ENCODE results near the gene TRIM39.

DNA sequence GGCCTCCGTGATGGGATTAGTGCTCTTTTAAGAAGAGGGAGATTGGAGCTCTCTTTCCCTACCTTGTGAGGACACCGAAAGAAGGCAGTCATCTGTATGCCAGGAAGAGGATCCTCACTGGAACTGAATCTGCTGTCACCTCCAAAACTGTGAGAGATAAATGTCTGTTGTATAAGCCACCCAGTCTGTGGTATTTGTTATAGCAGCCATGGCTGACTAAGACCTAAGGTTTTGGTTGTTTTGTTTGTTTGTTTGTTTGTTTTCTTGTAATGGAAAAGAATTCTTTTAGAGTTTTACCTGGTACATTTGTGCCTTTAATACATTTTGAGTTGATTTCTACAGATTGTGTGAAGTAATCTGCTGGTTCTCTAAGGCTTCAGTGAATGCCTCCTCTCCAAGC is 25.8 kb downstream of the TRIM39 start:
- TF ChIP-seq, protein P1, sequence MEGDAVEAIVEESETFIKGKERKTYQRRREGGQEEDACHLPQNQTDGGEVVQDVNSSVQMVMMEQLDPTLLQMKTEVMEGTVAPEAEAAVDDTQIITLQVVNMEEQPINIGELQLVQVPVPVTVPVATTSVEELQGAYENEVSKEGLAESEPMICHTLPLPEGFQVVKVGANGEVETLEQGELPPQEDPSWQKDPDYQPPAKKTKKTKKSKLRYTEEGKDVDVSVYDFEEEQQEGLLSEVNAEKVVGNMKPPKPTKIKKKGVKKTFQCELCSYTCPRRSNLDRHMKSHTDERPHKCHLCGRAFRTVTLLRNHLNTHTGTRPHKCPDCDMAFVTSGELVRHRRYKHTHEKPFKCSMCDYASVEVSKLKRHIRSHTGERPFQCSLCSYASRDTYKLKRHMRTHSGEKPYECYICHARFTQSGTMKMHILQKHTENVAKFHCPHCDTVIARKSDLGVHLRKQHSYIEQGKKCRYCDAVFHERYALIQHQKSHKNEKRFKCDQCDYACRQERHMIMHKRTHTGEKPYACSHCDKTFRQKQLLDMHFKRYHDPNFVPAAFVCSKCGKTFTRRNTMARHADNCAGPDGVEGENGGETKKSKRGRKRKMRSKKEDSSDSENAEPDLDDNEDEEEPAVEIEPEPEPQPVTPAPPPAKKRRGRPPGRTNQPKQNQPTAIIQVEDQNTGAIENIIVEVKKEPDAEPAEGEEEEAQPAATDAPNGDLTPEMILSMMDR (IDR thresholded peaks at IDR 0.05) = no peak
- TF ChIP-seq POLR2A (IDR thresholded peaks at IDR 0.05) = no peak
